Fibroblast of mammary gland (primary cell): ENCODE data around the gene SLC12A9.

ENCODE experiments used
- DNase-seq: peaks from one replicate; pipeline ENCODE4 v3.0.0-alpha.2; 2010; ENCODE audit warnings: low read depth
- H3K4me3 ChIP-seq: 2 replicates; pipeline ENCODE4 v1.5.1; 2011; ENCODE audit warnings: low read depth, mild to moderate bottlenecking, low read length, moderate library complexity; ENCODE audit not compliant: control insufficient read depth
- TF ChIP-seq, protein P1 (sequence below): conservative IDR thresholded peaks from 2 replicates; pipeline ENCODE4 v1.5.1; 2011; ENCODE audit warnings: low read depth, low read length, inconsistent platforms; ENCODE audit not compliant: control insufficient read depth, insufficient read depth

The SLC12A9 gene

DNA sequence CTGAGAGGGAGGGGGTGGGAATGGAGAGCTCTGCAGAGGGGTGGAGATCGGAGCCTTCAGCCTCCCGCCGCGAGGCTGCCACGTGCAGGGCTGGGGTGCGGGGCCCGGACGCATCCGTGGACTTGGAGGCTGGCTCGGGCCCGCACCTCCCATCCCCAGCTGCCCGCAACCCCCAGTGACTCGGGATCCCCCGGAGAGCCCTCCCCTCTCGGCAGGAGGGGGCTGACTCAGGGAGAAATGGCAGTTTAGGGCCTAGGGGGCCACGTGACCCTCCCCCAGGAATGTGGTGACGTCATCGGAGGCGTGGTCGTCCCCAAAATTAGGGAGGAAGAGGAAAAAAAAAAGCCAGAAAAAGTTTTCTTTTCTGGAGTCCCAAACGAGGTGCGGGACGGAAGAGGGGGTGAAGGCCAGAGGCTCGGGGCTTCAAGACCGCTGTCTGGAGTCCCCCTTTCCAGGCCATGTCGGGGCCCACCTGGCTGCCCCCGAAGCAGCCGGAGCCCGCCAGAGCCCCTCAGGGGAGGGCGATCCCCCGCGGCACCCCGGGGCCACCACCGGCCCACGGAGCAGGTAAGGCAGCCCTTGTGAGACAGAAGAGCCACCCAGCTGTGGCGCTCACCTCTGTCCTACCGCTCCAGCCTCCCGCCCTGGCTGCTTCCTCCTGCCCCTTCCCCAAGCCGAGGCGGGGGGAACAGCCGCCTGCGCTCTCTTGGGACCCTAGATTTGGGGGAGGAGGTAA lies 14.7 kb downstream of the SLC12A9 start, which contains the start of gene TRIP6:
Gene TRIP6 (plus strand): TSS at position 348 of the 736 bp plus-strand sequence. CDS start 111 bp downstream, at position 459.
- peak; percentile 94 for DNase-seq
- TF ChIP-seq, protein P1, sequence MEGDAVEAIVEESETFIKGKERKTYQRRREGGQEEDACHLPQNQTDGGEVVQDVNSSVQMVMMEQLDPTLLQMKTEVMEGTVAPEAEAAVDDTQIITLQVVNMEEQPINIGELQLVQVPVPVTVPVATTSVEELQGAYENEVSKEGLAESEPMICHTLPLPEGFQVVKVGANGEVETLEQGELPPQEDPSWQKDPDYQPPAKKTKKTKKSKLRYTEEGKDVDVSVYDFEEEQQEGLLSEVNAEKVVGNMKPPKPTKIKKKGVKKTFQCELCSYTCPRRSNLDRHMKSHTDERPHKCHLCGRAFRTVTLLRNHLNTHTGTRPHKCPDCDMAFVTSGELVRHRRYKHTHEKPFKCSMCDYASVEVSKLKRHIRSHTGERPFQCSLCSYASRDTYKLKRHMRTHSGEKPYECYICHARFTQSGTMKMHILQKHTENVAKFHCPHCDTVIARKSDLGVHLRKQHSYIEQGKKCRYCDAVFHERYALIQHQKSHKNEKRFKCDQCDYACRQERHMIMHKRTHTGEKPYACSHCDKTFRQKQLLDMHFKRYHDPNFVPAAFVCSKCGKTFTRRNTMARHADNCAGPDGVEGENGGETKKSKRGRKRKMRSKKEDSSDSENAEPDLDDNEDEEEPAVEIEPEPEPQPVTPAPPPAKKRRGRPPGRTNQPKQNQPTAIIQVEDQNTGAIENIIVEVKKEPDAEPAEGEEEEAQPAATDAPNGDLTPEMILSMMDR: no peak
- peak within 1 kb of the TSS; percentile 88 for H3K4me3 ChIP-seq

DNA sequence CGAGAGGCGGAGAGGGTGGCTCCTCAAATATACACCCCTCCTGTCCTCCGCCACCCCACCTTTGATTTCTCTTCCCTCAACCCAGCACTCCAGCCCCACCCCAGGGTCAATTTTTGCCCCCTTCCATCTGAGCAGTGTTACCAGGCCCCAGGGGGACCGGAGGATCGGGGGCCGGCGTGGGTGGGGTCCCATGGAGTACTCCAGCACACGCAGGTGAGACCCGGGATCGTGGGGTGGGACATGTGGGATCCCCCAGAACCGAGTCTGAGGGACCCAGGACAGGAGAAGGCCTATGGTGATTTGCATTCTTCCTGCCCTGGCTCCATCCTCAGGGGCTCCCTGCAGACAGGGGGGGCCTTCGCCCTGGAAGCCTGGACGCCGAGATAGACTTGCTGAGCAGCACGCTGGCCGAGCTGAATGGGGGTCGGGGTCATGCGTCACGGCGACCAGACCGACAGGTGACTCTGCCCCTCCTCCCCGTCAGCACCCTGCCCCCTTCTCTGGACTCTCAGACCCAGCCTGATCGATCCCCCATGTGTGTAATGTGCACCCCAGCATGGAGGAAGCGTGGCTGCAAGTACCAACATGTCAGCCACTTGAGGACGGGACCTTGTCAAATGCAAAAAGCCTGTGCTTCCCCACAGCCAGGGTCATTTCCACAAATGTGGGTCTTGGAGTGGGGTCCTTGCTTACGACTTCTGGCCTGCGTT lies 15.4 kb downstream of the SLC12A9 start:
- peak overlapping the region; percentile 88 for H3K4me3 ChIP-seq
- TF ChIP-seq, protein P1: no peak
- no peak for DNase-seq

DNA sequence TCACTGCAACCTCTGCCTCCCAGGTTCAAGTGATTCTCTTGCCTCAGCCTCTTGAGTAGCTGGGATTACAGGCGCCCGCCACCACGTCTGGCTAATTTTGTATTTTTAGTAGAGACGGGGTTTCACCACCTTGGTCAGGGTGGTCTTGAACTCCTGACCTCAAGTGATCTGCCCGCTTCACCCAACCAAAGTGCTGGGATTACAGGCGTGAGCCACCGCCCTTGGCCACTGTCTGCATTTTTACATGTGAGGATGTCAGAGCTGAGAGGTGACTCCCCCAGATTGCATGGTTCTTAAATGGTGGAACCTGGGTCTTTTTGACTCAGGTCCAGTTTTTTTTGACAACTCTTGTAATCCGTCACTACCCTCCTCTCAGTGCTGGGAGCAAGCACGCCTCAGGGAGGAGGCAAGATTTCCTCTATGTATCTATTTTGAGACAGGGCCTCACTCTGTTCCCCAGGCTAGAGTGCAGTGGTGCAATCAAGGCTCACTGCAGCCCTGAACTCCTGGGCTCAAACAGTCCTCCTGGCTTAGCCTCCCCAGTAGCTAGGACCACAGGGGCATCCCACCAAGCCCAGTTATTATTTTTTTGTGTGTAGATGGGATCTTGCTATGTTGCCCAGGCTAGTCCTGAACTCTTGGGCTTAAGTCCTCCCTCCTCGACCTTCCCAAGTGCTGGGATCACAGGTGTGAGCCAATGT lies 21.2 kb downstream of the SLC12A9 start:
- no peak for DNase-seq
- TF ChIP-seq, protein P1: no peak
- peak overlapping the region; percentile 90 for H3K4me3 ChIP-seq

DNA sequence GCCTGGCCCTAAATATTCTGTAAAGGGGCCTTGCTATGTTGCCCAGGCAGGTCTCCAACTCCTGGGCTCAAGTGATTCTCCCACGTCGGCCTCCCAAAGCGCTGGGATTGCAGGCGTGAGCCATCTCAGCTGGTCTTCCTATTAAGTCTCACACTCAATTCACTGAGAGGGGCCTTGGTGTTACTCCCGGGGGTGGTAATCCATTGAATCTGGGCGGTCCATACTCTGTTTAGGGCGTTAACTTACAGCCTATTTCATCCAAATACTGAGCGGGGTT lies 21.7 kb downstream of the SLC12A9 start:
- TF ChIP-seq, protein P1: no peak
- DNase-seq: no peak
- peak overlapping the region; percentile 90 for H3K4me3 ChIP-seq

DNA sequence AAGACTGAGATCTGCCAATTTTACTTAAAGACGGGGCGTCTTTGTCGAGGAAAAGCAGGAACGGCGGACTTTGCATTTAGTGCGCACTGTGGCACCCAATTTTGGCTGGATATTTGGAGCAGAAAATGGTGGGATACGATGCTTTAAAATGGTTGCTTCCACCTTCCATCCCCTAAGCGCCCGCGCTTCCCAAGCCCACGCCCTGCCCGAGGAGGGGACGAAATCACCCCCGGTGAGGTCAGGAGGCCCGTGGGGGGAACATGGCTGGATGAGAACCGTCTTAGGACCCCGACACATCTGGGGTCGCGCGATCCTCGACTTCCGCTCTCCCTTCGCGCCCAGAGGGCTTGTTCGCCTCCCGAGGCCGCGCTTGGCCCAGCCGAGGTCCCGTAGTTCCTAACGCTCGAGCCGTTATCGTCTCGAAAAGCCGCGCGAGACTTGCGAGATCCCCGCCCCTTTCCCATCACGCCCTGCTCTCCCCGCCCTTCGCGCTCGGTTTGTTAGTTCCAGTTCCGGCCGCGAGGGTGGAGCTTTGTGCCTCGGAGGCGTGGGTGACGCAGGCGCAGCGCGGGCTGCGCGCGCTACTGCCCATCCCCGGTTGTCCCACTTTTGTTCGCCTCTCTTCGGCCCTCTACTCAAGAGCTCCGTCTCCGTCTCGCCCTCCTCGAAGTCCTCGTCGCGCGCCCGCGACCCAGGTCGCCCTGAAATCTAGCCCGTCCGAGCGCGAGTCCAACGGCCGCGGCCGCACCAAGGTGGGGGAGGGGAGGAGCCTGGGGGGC lies 22.3 kb downstream of the SLC12A9 start, which contains the start of gene SRRT:
Gene SRRT (plus strand): TSS at position 527 of the 779 bp plus-strand sequence. CDS start 488 bp downstream, outside the sequence.
- TF ChIP-seq, protein P1: peak; percentile 10
- peak; percentile 97 for DNase-seq
- peak within 1 kb of the TSS; percentile 90 for H3K4me3 ChIP-seq

DNA sequence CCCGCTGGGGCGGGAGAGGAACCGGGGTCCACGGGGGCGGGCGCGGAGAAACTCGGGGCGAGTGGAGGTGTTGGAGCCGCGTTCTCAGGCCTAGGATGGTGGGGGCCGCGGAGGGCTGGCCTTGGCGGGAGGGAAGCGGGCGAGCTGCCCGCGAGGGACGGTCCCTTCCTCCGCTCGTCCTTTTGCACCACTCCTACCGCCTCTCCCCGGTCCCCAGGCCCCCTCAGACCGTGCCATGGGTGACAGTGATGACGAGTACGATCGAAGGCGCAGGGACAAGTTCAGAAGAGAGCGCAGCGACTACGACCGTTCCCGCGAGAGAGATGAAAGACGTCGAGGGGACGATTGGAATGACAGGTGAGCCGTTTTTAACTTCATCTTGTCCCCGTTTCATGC lies 22.8 kb downstream of the SLC12A9 start:
- DNase-seq: no peak
- TF ChIP-seq, protein P1: no peak
- H3K4me3 ChIP-seq: peak overlapping the region; percentile 90
